Fibroblast of pulmonary artery (primary cell): ENCODE data around the gene COX19.

Source experiments
- DNase-seq: peaks from one replicate; pipeline ENCODE4 v3.0.0-alpha.2; 2010; ENCODE audit warnings: low read depth
- H3K4me3 ChIP-seq: replicated peaks from 2 replicates; pipeline ENCODE4 v1.5.1; 2011; ENCODE audit warnings: low read depth, mild to moderate bottlenecking, control low read depth, low read length, moderate library complexity
- TF ChIP-seq, protein P1 (sequence below): IDR thresholded peaks from 2 replicates; pipeline ENCODE4 v1.5.1; 2011; ENCODE audit warnings: mild to moderate bottlenecking, control low read depth, low read length, inconsistent platforms; ENCODE audit errors: missing control alignments

The COX19 gene

DNA sequence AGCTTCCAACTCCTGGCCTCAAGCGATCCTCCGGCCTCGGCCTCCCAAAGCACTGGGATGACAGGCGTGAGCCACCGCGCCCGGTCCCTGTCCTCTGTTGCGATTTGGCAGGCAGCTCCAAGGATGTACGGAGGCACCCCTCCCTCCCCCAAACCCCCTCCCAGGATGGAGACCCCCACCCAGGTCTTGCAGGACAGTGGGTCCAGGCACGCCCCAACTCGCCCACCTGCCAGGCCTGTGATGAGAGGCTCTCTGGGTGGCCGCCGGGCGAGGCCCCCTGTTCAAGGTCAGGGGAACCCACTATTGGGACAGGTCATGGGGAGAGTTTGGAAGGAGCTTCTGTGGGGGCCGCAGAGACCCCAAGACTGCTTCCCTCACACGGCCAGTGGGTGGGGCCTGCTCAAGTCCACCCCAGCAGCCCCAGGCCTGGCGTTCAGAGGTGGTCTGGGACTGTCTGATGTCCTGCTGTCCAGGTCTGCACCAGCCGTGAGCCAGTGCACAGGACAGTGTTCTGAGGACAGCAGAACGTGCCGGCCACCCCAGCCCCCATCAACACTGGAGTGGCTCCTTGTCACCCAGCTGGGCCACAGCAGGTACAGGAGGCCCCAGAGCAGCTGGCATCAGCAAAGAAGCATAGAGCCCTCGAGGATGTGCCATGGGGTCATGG, 23.3 kb downstream of the COX19 start:
- TF ChIP-seq, protein P1, sequence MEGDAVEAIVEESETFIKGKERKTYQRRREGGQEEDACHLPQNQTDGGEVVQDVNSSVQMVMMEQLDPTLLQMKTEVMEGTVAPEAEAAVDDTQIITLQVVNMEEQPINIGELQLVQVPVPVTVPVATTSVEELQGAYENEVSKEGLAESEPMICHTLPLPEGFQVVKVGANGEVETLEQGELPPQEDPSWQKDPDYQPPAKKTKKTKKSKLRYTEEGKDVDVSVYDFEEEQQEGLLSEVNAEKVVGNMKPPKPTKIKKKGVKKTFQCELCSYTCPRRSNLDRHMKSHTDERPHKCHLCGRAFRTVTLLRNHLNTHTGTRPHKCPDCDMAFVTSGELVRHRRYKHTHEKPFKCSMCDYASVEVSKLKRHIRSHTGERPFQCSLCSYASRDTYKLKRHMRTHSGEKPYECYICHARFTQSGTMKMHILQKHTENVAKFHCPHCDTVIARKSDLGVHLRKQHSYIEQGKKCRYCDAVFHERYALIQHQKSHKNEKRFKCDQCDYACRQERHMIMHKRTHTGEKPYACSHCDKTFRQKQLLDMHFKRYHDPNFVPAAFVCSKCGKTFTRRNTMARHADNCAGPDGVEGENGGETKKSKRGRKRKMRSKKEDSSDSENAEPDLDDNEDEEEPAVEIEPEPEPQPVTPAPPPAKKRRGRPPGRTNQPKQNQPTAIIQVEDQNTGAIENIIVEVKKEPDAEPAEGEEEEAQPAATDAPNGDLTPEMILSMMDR, result no peak
- H3K4me3 ChIP-seq, result no peak overlapping the region
- DNase-seq, result no peak

DNA sequence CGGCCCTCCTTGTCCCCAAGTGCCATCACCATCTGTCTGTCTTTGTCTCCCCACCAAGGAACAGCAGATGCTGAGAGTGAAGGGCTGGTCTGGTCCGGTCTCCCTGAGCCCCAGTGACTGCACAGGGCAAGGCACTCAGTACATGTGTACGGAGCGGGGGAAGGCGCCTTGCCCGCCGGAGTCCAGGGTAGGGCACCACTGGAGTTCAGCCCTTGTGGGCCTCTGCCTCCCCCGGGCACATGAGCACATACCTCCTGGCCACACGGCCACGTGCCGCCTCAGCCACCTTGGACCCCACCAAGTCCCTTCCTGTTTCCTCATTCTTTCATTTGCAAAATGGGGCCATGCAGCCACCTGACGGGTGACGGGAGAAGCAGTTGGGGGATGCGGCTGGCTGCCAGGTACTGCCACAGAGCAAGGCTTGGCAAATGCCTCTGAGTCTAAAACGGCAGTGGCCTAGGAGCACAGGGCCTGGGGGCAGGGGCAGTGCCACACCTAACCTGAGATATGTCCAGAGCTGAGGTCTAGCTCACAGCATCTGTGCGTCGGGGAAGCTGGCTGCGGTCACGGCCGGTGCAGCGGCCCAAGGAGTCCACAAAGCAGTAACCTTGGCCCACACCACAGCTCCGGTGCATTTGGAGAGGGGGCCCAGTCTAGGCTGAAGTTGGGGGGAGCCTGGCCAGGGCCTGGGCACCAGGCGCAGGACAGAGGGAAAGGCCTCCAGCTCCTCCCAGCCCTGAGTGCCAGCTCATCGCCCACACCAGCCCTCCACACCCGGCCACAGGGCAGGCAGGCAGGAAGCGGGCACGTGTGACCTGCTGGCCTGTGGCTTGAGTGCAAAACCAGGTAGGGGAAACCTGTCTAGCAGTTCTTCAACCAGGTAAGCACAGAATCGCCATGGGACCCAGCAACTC, 26.1 kb downstream of the COX19 start:
- H3K4me3 ChIP-seq, result no peak overlapping the region
- TF ChIP-seq, protein P1, result no peak
- no peak for DNase-seq

DNA sequence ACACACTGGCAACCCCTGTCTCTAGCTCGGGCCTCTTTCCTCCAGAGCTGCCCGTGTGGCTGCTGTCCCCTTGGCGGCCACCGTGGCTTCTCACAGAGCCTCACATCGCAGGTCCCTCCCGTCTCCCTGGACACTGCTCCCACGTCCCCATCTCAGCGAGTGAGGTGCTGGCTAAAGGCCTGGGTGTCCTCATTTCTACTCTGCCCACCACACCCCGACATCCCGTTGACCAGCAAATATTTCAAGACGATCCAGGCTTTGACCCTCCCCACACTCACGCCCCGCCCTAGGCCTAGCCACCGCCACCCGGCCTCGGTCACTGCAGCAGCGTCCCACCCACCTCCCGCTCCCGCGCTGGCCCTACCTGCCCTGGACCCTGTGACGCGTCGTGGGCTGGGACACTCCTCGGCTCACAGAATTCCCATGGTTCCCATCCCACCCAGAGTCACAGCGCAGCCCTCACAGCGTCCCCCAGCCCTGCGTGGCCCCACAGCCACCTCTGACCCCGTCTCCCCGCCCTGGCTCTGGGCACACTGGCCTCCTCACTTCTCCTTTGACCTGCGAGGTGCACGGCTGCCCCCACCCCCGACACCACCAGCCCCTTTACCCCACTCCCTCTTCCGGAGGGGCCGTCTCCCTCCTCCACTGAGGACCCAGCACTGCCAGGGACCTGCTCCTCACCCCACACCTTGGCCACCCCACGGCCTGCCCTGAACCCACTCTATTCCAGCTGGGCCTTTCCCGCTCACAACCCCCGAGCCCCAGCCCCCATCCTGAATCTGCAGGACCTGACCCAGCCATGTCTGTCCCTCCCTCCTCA, 27.7 kb downstream of the COX19 start:
- H3K4me3 ChIP-seq, result no peak overlapping the region
- TF ChIP-seq, protein P1, result no peak
- DNase-seq, result no peak

DNA sequence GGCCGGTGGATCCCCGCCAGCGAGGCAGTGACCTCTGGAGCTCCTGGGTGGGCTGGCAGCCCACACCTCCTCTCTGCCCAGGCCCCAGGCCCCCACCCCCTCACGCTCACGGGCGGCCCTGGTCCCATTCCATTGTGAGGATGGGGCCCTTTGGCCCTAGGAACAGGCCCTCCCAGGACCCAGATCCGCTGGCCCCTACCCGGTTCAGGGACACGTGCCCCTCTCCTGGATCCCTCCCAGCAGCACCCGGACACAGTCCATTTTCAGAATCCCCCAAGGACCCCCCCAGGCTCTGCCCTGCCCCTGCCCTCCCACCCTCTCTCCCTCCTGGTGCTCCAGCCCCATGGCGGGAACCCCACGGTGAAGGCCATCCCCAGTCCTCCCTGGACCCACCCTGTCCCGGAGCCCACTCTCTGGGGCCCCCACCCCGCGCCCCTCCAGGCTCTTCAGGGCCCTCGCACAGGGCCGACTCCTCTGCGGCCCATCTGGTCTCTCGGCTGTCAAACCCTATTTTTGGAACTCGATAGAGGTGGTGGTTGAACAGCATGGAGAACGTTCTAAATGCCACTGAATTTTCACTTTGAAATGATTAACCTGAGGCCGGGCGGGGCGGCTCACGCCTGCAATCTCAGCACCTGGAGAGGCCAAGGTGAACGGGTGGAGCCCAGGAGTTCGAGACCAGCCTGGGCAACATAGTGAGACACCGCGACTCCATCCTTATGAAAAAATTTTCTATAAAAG, 28.9 kb downstream of the COX19 start:
- no peak for DNase-seq
- TF ChIP-seq, protein P1, result no peak
- H3K4me3 ChIP-seq, result no peak overlapping the region

DNA sequence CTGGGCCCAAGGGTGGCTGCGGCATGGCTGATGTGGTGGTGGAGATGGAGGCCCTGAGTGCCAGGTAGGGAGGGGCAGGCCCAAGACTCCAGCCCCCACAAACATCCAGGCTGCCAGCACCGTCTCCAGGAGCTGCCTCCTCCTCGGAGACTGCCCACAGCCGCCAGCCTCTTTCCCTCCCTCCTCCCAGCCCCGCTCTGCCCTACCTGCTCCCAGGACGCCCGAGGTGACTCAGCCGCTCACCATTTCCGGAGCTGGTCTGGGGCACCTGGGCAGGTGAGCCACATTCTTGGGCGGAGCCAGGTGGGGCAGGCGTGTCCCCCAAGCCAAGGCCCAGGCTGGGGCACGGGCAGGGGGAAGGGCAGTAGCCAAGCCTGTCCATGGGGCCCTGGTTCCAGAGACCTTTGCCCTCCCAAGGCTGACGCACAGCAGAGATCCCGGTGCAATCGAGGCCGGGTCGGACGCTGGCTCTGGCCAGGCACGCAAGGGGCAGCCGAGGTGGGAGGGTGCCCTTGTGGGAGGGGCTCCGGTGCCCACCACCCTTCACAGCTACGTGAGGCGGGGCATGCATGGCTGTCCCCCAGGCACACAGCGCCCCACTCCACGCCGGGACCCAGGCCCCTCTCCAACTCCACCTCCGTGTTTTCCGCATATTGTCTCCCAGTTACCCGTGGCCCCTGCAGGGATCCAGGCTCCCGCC, 29.6 kb downstream of the COX19 start:
- no peak overlapping the region for H3K4me3 ChIP-seq
- TF ChIP-seq, protein P1, result no peak
- no peak for DNase-seq

DNA sequence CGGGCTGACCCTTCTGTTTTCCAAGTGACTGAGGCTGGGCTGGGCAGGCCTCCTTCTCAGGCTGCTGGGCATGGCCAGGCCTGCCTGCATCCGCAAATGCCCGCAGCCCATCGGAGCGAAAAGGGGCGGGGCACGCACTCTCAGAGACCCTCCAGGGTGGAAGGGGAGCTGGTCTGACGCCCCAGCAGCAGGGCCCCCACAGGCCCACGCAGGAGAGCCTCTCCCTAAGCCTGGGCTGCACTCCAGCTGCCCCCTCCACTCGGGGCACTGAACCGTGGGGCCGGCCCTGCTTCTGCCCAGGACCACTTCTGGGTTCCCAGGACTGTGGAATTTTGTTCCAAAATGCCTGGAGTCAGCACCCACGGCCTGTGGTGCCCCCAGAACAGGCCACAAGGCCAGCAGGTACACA, 30.2 kb downstream of the COX19 start:
- DNase-seq, result no peak
- TF ChIP-seq, protein P1, result no peak
- H3K4me3 ChIP-seq, result no peak overlapping the region
